ENCODE results near the gene ZNF513. TPM values are rescaled to one million over a fixed set of nuclear protein-coding genes. Genes with fewer than 3 reads are reported as not detected.

The ZNF513 gene
- total and polyA plus RNA-seq, 2 donors (not counting 3 experiments of a cell fraction or from before 2014, with no cell fraction given): 19.0 to 30.6 TPM

DNA sequence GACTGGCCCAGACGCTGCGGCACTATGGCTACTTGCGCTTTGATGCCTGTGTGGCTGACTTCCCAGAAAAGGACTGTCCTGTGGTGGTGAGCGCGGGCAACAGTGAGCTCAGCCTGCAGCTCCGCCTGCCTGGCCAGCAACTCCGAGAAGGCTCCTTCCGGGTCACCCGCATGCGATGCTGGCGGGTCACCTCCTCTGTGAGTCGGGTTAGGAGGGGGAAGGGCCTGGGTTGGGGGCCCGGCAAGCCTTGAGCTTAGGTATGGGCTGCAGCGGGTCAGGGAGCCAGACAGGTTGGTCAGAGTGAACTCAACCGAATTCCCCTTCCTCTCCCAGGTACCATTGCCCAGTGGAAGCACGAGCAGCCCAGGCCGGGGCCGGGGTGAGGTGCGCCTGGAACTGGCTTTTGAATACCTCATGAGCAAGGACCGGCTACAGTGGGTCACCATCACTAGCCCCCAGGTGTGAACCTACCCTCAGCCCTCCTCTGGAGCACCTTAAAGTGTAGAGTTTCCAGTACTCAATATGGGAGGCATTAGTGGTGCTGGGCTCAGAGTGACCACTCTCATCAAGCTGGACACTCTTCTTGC, 4.9 kb downstream of the ZNF513 start:
- POLR2A ChIA-PET: no interaction called here
- H3K36me3 ChIP-seq (ENCODE audit: control insufficient read depth in 2 of 2, extremely low read depth in 1 of 2, insufficient read depth in 2 of 2, low read length in 2 of 2): peaks cover 21 to 45% of the 10 kb centered on the region in 2 experiments
- H3K79me2 ChIP-seq (ENCODE audit: control insufficient read depth, insufficient read depth, low read length): peaks cover 40% of the 10 kb centered on the region
- no TSS peak for BruUV-seq (replicated peaks)
- CTCF ChIA-PET: no interaction called here
- no peaks in the 10 kb centered on the region for H3K9me1 ChIP-seq (replicated peaks; ENCODE audit: control insufficient read depth, extremely low read depth, insufficient read depth, low read length)
- intact Hi-C loops (cut with micrococcal nuclease) (no loop called here), dilution Hi-C loops (cut with MboI; ENCODE audit: extremely low pct_ligation_motif_present, low sequenced_read_pairs) (no loop called here)
- H3K9ac ChIP-seq (replicated peaks; ENCODE audit: extremely low read depth, insufficient read depth, low read length): no peak overlapping the region
- no peaks in the 10 kb centered on the region for H3K9me3 ChIP-seq (replicated peaks; ENCODE audit: control insufficient read depth, insufficient read depth, low read length)
- no peaks in the 10 kb centered on the region for H4K20me1 ChIP-seq (replicated peaks; ENCODE audit: control insufficient read depth, extremely low read depth, insufficient read depth, low read length)
- no peak overlapping the region for H3K4me3 ChIP-seq (replicated peaks in 1 of 3; ENCODE audit: insufficient read depth in 1 of 3, low read depth in 1 of 3, low read length in 3 of 3)
- H3K4me2 ChIP-seq (ENCODE audit: insufficient read depth, low read length): no peak overlapping the region
- no peaks in the 10 kb centered on the region for H3K27me3 ChIP-seq (ENCODE audit: control insufficient read depth in 2 of 2, insufficient read depth in 2 of 2, low read length in 2 of 2)
- no peak for DNase-seq (ENCODE audit: low read depth, low spot score)
- H3K27ac ChIP-seq (ENCODE audit: insufficient read depth, low read depth, low read length): no peak overlapping the region
- TF ChIP-seq, protein P1, sequence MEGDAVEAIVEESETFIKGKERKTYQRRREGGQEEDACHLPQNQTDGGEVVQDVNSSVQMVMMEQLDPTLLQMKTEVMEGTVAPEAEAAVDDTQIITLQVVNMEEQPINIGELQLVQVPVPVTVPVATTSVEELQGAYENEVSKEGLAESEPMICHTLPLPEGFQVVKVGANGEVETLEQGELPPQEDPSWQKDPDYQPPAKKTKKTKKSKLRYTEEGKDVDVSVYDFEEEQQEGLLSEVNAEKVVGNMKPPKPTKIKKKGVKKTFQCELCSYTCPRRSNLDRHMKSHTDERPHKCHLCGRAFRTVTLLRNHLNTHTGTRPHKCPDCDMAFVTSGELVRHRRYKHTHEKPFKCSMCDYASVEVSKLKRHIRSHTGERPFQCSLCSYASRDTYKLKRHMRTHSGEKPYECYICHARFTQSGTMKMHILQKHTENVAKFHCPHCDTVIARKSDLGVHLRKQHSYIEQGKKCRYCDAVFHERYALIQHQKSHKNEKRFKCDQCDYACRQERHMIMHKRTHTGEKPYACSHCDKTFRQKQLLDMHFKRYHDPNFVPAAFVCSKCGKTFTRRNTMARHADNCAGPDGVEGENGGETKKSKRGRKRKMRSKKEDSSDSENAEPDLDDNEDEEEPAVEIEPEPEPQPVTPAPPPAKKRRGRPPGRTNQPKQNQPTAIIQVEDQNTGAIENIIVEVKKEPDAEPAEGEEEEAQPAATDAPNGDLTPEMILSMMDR (IDR thresholded peaks at IDR 0.05; ENCODE audit: extremely low read depth in 1 of 2, insufficient read depth in 1 of 2, low read depth in 1 of 2, low read length in 2 of 2): no peak
- no peak for TF ChIP-seq FOS (IDR thresholded peaks at IDR 0.05; ENCODE audit: borderline replicate concordance, insufficient read depth, low read length)
- TF ChIP-seq, protein P2, sequence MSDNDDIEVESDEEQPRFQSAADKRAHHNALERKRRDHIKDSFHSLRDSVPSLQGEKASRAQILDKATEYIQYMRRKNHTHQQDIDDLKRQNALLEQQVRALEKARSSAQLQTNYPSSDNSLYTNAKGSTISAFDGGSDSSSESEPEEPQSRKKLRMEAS (IDR thresholded peaks at IDR 0.05; ENCODE audit: insufficient read depth, insufficient read length): no peak
- no peak for TF ChIP-seq POLR2AphosphoS5 (IDR thresholded peaks at IDR 0.05; ENCODE audit: insufficient read depth, low read depth, low read length)
- no peak for TF ChIP-seq POLR2A (IDR thresholded peaks at IDR 0.05; ENCODE audit: low read depth, low read length)
- no peak for TF ChIP-seq GATA2 (IDR thresholded peaks at IDR 0.05; ENCODE audit: insufficient read depth, insufficient read length, low read depth, low read length)
- TF ChIP-seq JUN (IDR thresholded peaks at IDR 0.05; ENCODE audit: borderline replicate concordance, insufficient read depth, insufficient read length, low read depth): no peak
- TF ChIP-seq MYC (IDR thresholded peaks at IDR 0.05; ENCODE audit: low read depth, low read length): no peak
- no peak for TF ChIP-seq EZH2 (IDR thresholded peaks at IDR 0.05; ENCODE audit: borderline replicate concordance, low read depth, low read length, severe bottlenecking)
- no peak for FAIRE-seq
- H3K4me1 ChIP-seq (ENCODE audit: control insufficient read depth, extremely low read depth, insufficient read depth, low read length): peaks cover 20% of the 10 kb centered on the region
- no peak overlapping the region for H2AFZ ChIP-seq (ENCODE audit: low read depth, low read length)

All from endothelial cell of umbilical vein (primary cell).